Progenitor cell of endocrine pancreas (in vitro differentiated cells): ENCODE data around the gene APEX1. TPM values are rescaled to one million over a fixed set of nuclear protein-coding genes. Genes with fewer than 3 reads are reported as not detected.
A peak's percentile ranks its signal among the peaks of the same experiment; 100 is the strongest.

Experiments used
- DNase-seq: peaks from one replicate; pipeline ENCODE4 v3.0.0; 2021; ENCODE audit warnings: low spot score; ENCODE audit not compliant: unreplicated experiment
- H3K27ac Mint-ChIP-seq: 2 replicates; pipeline ENCODE4 v1.8.0; 2021; ENCODE audit warnings: mild to moderate bottlenecking, moderate library complexity, mixed read lengths
- H3K27me3 Mint-ChIP-seq: 2 replicates; pipeline ENCODE4 v1.8.0; 2021; ENCODE audit warnings: mixed read lengths
- H3K36me3 Mint-ChIP-seq: 2 replicates; pipeline ENCODE4 v1.8.0; 2022; ENCODE audit warnings: mixed read lengths; ENCODE audit not compliant: insufficient read depth
- H3K4me1 Mint-ChIP-seq: 2 replicates; pipeline ENCODE4 v1.8.0; 2021; ENCODE audit warnings: low read depth, mixed read lengths
- H3K4me3 Mint-ChIP-seq: 2 replicates; pipeline ENCODE4 v1.8.0; 2021; ENCODE audit warnings: low read depth, mild to moderate bottlenecking, moderate library complexity, mixed read lengths
- H3K9me3 Mint-ChIP-seq: 2 replicates; pipeline ENCODE4 v1.8.0; 2021; ENCODE audit warnings: low read depth, mixed read lengths
- total RNA-seq: library from RNA; stranded (reverse); gene quantifications from 2 replicates; pipeline ENCODE4 v1.2.1, GENCODE V29; 2021
- TF ChIP-seq, protein P1 (sequence below): fragments of 200-600 bp; sonication (generic); IDR thresholded peaks from one replicate; pipeline ENCODE4 v1.5.0; 2021; ENCODE audit warnings: antibody characterized with exemption, mild to moderate bottlenecking; ENCODE audit not compliant: unreplicated experiment

APEX1 gene
- total RNA-seq, 1 donor from 2014 or later: 309 TPM

DNA sequence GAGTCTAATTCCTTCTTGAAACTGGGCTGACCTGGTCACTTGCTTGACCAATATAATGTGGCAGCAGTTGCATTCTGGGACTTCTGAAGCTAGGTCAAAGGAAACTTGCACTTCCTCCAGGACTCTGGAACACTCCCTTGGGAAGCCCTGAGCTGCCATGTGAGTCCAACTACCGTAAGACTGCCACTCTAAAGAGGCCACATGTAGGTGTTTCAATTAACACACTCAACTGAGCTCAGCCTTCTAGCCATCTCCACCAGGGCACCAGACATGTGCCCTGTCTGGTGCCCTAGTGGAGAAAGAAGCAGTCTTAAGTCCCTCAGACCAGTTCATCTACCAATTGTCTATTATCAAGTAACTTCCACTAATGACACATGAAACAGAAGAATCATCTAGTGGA, 35.6 kb upstream of the APEX1 start:
- no peak for DNase-seq
- H3K27ac Mint-ChIP-seq: peak overlapping the region; percentile 87
- H3K4me3 Mint-ChIP-seq: peak overlapping the region; percentile 40
- peaks cover 26% of the 10 kb centered on the region for H3K4me1 Mint-ChIP-seq
- H3K36me3 Mint-ChIP-seq: no peaks in the 10 kb centered on the region
- no peaks in the 10 kb centered on the region for H3K27me3 Mint-ChIP-seq
- TF ChIP-seq, protein P1, sequence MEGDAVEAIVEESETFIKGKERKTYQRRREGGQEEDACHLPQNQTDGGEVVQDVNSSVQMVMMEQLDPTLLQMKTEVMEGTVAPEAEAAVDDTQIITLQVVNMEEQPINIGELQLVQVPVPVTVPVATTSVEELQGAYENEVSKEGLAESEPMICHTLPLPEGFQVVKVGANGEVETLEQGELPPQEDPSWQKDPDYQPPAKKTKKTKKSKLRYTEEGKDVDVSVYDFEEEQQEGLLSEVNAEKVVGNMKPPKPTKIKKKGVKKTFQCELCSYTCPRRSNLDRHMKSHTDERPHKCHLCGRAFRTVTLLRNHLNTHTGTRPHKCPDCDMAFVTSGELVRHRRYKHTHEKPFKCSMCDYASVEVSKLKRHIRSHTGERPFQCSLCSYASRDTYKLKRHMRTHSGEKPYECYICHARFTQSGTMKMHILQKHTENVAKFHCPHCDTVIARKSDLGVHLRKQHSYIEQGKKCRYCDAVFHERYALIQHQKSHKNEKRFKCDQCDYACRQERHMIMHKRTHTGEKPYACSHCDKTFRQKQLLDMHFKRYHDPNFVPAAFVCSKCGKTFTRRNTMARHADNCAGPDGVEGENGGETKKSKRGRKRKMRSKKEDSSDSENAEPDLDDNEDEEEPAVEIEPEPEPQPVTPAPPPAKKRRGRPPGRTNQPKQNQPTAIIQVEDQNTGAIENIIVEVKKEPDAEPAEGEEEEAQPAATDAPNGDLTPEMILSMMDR: no peak
- H3K9me3 Mint-ChIP-seq: no peaks in the 10 kb centered on the region

- Mint-ChIP-seq H3K4me3 (no peak overlapping the region), H3K27ac (no peak overlapping the region)
- no peak for DNase-seq
These were observed 33.8 kb upstream of the APEX1 start for GRCh38 chr14:20421267-20421666.

DNA sequence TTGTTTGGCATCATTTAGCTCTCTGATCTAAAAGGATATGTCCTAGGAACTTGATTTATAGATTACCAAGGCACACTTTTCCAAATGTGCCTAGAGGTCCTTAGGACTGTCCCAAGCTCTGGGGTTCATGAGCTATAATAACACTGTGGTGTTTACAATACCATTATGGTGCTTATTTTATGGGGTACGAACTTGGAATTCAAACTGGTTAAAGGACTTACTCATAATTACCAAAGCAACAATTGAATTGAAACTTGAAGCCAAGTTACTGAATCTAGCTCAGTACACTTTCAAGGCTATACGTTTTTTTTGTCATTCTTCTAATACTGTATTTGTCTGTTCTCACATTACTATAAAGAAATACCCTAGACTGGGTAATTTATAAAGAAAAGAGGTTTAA, 32.1 kb upstream of the APEX1 start:
- no peak overlapping the region for H3K27ac Mint-ChIP-seq
- no peaks in the 10 kb centered on the region for H3K27me3 Mint-ChIP-seq
- no peak for DNase-seq
- H3K36me3 Mint-ChIP-seq: no peaks in the 10 kb centered on the region
- peaks cover 18% of the 10 kb centered on the region for H3K4me1 Mint-ChIP-seq
- H3K9me3 Mint-ChIP-seq: no peaks in the 10 kb centered on the region
- H3K4me3 Mint-ChIP-seq: no peak overlapping the region
- TF ChIP-seq, protein P1: no peak

More at GRCh38 chr14:20421267-20421666, 33.8 kb upstream of the APEX1 start:
- Mint-ChIP-seq H3K9me3 (no peaks in the 10 kb centered on the region), H3K36me3 (no peaks in the 10 kb centered on the region), H3K4me1 (peaks cover 23% of the 10 kb centered on the region), H3K27me3 (no peaks in the 10 kb centered on the region)
- TF ChIP-seq, protein P1: no peak

GRCh38 chr14:20424851-20425250, 30.2 kb upstream of the APEX1 start:
- Mint-ChIP-seq H3K27ac (no peak overlapping the region), H3K36me3 (no peaks in the 10 kb centered on the region), H3K27me3 (no peaks in the 10 kb centered on the region), H3K4me1 (peaks cover 3% of the 10 kb centered on the region), H3K9me3 (no peaks in the 10 kb centered on the region), H3K4me3 (no peak overlapping the region)
- DNase-seq: no peak
- TF ChIP-seq, protein P1: no peak

DNA sequence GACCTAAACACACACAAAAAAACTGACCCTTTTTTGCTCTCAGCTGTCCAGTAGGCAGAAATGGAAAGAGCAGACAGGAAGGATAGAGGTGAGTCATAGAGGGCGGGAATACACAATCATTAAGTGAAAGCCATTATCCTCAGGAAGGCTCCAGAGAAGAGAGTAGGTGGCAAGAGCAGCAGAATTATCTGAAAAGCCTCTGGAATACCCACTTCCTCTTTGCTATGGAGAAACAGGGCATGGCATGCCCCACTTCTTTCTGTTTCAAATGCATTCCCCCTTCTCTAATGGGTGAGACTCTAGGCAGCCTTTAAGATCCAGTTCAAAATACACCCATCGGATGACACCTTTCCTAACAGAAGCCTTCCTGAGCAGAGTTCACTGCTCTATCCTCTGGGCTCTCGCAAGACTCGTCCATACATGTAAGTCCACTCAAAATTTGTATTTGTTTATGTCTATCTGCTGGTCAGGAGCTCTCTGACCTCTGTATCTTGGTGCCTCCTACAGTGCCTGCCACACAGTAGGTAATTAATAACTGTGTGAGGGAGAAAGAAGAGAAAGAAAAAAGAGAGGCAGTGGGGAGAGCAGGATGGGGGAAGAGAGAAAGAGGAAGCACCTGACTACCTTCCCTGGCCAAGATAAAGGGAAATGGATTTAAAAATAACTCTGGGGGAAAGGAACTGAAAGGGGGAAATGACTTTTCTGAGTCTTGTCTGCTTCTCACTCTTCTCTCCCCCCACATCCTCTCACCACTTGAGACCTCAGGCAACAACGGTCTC, 27.6 kb upstream of the APEX1 start:
- Mint-ChIP-seq H3K27ac (no peak overlapping the region), H3K36me3 (no peaks in the 10 kb centered on the region), H3K4me3 (no peak overlapping the region), H3K4me1 (peaks cover 3% of the 10 kb centered on the region), H3K27me3 (no peaks in the 10 kb centered on the region), H3K9me3 (no peaks in the 10 kb centered on the region)
- TF ChIP-seq, protein P1: no peak
- no peak for DNase-seq
